PFSK-1 (cell line): ENCODE results near the gene POLR1E.

Experiments used
- FOXP2 ChIP-seq: optimal IDR thresholded peaks from 2 replicates; pipeline ENCODE3; 2011; ENCODE audit warnings: borderline replicate concordance, control low read depth, inconsistent platforms; ENCODE audit not compliant: insufficient read depth; ENCODE audit errors: extremely low read length, extremely low read depth
- POLR2AphosphoS5 ChIP-seq: IDR thresholded peaks from 2 replicates; pipeline ENCODE4 v1.6.1; 2012; ENCODE audit warnings: low read depth, mild to moderate bottlenecking, control low read depth, low read length, moderate library complexity
- SIN3A ChIP-seq: IDR thresholded peaks from 2 replicates; pipeline ENCODE4 v1.6.1; 2012; ENCODE audit warnings: mild to moderate bottlenecking, low read length, moderate library complexity, borderline replicate concordance; ENCODE audit not compliant: insufficient read depth
- TAF1 ChIP-seq: IDR thresholded peaks from 2 replicates; pipeline ENCODE4 v1.6.1; 2012; ENCODE audit warnings: low read length, control low read depth, borderline replicate concordance; ENCODE audit not compliant: insufficient read depth
- TF ChIP-seq, protein P1 (sequence below), 2 experiments: IDR thresholded peaks; 2 replicates each; pipeline versions ENCODE4 v1.6.1 to v1.8.0; 2011 to 2012; ENCODE audit warnings: low read depth in 2 of 2, low read length in 2 of 2, control low read depth in 1 of 2, inconsistent platforms in 1 of 2, mild to moderate bottlenecking in 1 of 2, moderate library complexity in 1 of 2; ENCODE audit not compliant: insufficient read depth in 1 of 2

POLR1E gene

DNA sequence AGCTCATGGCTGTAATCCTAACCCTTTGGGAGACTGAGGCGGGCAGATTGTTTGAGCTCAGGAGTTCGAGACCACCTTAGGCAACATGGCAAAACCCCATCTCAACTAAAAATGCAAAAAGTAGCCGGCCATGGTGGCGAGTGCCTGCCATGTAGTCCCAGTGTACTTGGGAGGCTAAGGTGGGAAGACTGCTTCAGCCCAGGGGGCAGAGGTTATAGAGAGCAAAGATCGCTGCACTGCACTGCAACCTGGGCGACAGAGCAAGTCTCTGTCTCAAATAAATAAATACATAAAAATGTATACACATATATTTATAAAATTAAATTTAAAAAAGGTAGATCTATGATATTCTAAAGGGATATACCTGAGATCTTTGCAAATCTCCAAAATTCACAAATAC is 39.9 kb upstream of the POLR1E start:
- TF ChIP-seq TAF1 (no peak), FOXP2 (no peak), POLR2AphosphoS5 (no peak), SIN3A (no peak)
- TF ChIP-seq, protein P1, sequence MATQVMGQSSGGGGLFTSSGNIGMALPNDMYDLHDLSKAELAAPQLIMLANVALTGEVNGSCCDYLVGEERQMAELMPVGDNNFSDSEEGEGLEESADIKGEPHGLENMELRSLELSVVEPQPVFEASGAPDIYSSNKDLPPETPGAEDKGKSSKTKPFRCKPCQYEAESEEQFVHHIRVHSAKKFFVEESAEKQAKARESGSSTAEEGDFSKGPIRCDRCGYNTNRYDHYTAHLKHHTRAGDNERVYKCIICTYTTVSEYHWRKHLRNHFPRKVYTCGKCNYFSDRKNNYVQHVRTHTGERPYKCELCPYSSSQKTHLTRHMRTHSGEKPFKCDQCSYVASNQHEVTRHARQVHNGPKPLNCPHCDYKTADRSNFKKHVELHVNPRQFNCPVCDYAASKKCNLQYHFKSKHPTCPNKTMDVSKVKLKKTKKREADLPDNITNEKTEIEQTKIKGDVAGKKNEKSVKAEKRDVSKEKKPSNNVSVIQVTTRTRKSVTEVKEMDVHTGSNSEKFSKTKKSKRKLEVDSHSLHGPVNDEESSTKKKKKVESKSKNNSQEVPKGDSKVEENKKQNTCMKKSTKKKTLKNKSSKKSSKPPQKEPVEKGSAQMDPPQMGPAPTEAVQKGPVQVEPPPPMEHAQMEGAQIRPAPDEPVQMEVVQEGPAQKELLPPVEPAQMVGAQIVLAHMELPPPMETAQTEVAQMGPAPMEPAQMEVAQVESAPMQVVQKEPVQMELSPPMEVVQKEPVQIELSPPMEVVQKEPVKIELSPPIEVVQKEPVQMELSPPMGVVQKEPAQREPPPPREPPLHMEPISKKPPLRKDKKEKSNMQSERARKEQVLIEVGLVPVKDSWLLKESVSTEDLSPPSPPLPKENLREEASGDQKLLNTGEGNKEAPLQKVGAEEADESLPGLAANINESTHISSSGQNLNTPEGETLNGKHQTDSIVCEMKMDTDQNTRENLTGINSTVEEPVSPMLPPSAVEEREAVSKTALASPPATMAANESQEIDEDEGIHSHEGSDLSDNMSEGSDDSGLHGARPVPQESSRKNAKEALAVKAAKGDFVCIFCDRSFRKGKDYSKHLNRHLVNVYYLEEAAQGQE (IDR thresholded peaks at IDR 0.05; ENCODE audit: insufficient read depth in 1 of 2, low read depth in 2 of 2, low read length in 2 of 2) = no peak

DNA sequence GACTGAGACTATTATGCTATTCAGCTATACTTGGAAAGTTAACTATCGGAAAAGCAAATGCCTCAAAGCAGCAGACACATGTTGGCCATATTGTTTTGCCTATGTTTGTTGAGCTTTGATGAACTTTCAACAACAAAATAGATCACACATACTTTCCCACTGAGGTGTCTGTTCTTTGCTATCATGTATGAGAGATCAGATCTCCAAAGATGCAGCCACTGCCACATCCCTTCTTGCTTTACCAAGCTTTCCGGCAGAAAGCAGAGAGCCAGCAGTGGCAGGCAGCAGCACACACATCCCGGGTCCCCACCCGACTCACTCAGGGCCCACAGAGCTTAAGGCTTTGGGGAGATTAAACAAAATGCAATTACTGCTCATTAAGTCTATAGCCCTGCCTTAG is 39.3 kb upstream of the POLR1E start:
- TF ChIP-seq, protein P1 (IDR thresholded peaks at IDR 0.05; ENCODE audit: insufficient read depth in 1 of 2, low read depth in 2 of 2, low read length in 2 of 2) = no peak
- no peak for TF ChIP-seq SIN3A
- no peak for TF ChIP-seq POLR2AphosphoS5
- no peak for TF ChIP-seq FOXP2
- no peak for TF ChIP-seq TAF1

DNA sequence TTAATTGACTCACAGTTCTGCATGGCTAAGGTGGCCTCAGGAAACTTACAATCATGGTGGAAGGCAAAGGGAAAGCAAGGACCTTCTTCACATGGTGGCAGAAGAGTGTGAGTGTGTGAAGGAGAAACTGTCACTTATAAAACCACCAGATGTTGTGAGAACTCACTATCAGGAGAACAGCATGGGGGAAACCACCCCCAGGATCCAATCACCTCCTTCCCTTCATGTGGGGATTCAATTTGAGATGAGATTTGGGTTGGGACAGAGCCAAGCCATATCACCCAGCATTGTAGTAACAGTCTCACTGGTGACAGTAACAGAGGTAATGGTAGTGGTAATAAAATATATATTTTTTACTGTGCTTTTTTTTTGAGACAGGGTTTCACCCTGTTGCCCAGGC is 38.6 kb upstream of the POLR1E start:
- TF ChIP-seq FOXP2 = no peak
- TF ChIP-seq TAF1 = no peak
- TF ChIP-seq, protein P1 (IDR thresholded peaks at IDR 0.05; ENCODE audit: insufficient read depth in 1 of 2, low read depth in 2 of 2, low read length in 2 of 2) = no peak
- TF ChIP-seq POLR2AphosphoS5 = no peak
- no peak for TF ChIP-seq SIN3A

DNA sequence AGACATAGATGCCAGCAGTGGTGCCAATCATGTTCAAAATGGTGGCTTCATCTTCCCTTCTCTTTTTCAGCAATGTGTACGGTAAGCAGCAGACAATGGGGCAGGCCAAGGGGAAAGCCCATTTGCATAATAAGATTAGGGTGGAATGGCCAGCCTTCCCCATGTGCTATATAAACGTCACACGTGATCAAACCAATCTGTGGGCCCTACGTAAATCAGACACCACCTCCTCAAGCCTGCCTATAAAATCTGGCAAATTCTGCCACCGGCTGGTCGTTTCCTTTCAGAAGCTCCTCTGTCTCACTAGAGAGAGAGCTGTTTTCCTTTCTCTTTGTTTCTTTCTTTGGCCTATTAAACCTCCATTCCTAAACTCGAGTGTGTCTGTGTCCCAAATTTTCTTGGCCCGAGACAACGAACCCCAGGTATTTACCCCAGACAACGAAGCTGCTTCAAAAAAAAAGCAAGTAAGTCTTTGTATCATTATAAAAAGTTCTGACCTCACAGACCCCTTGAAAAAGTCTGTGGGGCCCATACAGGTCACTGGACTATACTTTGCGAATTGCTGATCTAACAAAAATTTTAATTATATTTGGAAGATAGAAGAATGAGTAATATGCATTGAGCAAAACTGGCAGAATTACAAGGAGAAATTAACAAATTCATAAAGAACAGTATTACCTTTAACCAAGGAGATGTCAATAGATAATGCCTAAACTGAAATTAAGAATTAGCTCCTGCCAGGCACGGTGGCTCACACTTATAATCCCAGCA is 35.7 kb upstream of the POLR1E start:
- TF ChIP-seq SIN3A (no peak), FOXP2 (no peak), TAF1 (no peak)
- TF ChIP-seq, protein P1 (IDR thresholded peaks at IDR 0.05; ENCODE audit: insufficient read depth in 1 of 2, low read depth in 2 of 2, low read length in 2 of 2) = no peak

DNA sequence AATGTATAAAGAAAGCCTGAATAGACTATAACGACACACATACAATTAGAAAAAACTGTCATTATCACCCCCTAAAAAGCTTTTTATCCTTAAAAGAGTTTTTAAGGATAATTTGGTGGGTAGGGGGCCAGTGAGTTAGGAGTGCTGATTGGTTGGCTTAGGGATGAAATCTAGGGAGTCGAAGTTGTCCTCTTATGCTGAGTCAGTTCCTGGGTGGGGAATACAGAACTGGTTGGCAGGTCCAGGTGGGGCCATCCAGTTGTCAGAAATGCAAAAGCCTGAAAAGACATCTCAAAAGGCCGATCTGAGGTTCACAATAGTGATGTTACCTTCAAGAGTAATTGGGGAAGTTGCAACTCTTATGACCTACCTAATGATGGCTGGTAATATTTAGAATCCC is 34.1 kb upstream of the POLR1E start:
- TF ChIP-seq TAF1 = no peak
- TF ChIP-seq SIN3A = no peak
- TF ChIP-seq FOXP2 = no peak
- TF ChIP-seq, protein P1 (IDR thresholded peaks at IDR 0.05; ENCODE audit: insufficient read depth in 1 of 2, low read depth in 2 of 2, low read length in 2 of 2) = no peak
- TF ChIP-seq POLR2AphosphoS5 = no peak
